LNCaP clone FGC (cell line): ENCODE measurements around the gene HAGH.

Source experiments
- DNase-seq: peaks from one replicate; pipeline ENCODE4 v3.0.0-alpha.2; 2011; ENCODE audit warnings: low read depth
- H3K4me3 ChIP-seq: 2 replicates; pipeline ENCODE4 v1.5.1; 2011; ENCODE audit warnings: mild to moderate bottlenecking, low read depth, low read length, control low read depth
- TF ChIP-seq, protein P1 (sequence below): IDR thresholded peaks from 2 replicates; pipeline ENCODE4 v1.5.1; 2012; ENCODE audit warnings: mild to moderate bottlenecking; ENCODE audit not compliant: control insufficient read depth, insufficient read depth; ENCODE audit errors: extremely low read depth

HAGH gene

DNA sequence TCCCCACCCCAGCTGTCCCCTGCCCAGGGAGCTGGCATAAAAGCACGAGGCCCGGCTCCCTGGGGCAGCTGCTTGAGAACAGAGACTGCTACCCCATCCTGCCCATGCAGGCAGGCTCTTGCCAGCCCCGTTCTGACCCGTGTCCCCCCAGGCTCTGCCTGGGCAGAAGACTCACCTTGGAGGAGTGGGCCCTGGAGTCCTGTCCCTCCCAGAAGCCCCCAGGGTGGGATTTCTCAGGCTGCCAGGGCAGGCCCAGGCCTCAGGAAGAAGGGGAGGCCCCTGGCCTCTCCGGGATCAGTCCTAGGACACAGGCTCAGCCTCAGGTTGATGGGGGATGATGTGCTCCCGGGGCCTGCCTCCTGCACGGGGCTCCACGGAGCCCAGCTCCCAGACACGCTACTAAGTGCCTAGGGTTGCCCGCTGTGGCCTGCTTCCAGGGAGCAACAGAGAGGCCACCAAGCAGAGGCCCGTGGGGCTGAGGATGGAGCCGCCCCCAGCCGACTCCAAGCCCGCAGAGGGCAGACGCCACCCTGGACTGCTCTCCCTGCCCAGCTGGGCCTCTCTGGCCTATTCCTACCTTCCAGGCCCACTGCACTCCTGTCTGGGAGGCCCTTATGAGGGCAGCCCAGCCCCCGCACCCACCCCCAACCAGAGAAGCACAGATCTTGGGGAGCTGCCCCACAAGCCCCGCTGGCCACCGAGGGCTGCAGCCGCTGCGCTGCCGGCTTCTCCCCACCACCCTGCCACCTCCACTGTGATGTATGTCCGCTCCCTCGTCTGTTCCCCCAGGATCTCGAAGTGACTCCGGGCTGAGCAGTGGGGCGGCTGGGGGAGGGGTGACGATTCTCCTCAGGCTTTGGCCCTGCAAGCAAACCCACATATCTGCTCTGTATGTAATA lies 57.0 kb downstream of the HAGH start:
- TF ChIP-seq, protein P1, sequence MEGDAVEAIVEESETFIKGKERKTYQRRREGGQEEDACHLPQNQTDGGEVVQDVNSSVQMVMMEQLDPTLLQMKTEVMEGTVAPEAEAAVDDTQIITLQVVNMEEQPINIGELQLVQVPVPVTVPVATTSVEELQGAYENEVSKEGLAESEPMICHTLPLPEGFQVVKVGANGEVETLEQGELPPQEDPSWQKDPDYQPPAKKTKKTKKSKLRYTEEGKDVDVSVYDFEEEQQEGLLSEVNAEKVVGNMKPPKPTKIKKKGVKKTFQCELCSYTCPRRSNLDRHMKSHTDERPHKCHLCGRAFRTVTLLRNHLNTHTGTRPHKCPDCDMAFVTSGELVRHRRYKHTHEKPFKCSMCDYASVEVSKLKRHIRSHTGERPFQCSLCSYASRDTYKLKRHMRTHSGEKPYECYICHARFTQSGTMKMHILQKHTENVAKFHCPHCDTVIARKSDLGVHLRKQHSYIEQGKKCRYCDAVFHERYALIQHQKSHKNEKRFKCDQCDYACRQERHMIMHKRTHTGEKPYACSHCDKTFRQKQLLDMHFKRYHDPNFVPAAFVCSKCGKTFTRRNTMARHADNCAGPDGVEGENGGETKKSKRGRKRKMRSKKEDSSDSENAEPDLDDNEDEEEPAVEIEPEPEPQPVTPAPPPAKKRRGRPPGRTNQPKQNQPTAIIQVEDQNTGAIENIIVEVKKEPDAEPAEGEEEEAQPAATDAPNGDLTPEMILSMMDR = no peak
- DNase-seq = no peak
- peak overlapping the region; percentile 94 for H3K4me3 ChIP-seq

DNA sequence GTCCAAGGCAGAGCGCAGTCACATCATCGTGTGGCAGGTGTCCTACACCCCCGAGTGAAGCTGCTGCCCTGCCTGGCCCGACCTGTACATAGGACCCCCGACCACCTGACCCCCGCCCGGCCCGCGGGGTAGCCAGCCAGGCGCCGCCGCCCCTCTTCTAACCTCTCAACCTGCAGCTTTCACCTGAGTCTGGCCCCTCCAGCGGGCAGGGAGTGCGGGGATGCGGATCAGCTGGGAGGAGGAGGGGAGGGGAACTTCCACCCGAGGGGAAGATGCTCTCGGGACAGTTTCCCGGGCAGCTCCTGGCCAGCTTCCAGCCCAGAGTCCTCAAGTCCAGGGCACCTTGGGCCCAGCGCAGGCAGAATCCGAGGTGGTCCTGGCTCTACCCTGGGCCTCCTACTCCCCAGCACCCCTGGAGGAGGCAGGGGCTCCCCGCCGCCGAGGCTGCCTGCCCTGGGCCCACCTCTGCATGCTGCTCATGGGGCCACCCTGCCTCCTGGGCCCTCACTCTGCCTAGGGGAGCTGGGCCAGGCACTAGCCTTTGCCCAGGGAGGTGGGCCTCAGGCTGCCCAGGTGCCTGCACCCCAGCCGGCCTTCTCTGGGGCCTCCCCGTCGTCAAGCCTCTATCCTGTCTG lies 57.7 kb downstream of the HAGH start:
- DNase-seq = no peak
- TF ChIP-seq, protein P1 = no peak
- H3K4me3 ChIP-seq = no peak overlapping the region

DNA sequence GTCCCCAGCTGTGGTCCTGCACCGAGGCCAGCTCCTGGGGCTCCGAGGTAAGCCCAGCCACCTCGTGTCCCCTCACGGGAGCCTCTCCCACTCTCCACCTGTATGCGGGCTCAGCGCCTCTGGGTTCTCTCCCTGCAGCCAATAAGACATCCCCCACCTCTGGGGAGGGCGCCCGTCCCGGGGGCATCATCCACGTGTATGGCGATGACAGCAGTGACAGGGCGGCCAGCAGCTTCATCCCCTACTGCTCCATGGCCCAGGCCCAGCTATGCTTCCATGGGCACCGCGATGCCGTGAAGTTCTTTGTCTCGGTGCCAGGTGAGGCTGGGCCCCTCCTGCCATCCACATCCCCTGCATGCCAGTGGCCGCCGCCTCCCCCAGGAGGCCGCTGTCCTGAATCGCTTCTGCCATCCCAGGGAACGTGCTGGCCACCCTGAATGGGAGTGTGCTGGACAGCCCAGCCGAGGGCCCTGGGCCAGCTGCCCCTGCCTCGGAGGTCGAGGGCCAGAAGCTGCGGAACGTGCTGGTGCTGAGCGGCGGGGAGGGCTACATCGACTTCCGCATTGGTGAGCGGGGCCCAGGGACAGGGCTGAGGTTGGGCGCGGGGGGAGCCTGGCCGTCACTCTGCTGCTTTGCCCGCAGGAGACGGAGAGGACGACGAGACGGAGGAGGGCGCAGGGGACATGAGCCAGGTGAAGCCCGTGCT lies 58.4 kb downstream of the HAGH start:
- TF ChIP-seq, protein P1 = no peak
- H3K4me3 ChIP-seq = no peak overlapping the region
- DNase-seq = no peak

DNA sequence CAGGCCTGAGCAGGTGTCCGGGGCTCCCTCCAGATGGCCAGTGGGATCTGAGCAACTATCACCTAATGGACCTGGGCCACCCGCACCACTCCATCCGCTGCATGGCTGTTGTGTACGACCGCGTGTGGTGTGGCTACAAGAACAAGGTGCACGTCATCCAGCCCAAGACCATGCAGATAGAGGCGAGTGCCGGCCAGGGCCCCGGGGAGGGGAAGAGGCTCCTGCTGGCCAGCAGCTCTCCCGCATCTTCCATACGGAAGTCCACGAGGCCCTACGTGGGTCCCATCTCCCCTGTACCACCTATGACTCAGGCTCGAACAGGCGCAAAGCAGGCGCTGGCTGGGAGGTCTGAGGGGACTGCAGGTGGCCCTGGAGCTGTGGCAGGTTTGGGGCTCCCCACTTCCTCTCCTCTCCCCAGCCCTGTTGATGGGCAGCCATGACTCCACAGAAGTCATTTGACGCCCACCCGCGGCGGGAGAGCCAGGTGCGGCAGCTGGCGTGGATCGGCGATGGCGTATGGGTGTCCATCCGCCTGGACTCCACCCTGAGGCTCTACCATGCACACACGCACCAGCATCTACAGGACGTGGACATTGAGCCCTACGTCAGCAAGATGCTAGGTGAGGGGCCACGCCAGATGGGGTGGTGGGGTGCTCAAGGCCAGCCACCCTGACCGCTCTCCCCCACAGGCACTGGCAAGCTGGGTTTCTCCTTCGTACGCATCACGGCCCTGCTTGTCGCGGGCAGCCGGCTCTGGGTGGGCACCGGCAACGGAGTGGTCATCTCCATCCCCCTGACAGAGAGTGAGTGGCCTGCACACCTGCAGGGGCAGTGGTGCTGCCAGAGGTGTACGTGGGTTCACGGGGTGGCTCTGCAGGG lies 59.3 kb downstream of the HAGH start:
- no peak for DNase-seq
- no peak overlapping the region for H3K4me3 ChIP-seq
- TF ChIP-seq, protein P1 = no peak

DNA sequence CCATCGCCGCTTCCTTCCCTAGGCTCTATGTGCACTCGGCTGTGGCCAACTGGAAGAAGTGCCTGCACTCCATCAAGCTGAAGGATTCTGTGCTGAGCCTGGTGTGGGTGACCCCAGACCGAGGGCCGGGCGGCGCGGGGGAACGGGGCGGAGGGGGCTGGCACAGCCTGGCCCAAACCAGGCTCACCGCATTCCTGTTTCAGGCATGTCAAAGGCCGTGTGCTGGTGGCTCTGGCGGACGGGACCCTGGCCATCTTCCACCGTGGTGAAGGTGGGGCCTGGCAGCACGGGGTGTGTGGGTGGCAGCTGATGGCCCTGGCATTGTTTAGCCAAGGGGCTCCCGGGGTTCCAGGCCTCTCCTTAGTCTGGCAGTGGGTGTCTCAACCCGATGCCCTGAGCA lies 59.9 kb downstream of the HAGH start:
- TF ChIP-seq, protein P1 = no peak
- no peak overlapping the region for H3K4me3 ChIP-seq
- DNase-seq = no peak

DNA sequence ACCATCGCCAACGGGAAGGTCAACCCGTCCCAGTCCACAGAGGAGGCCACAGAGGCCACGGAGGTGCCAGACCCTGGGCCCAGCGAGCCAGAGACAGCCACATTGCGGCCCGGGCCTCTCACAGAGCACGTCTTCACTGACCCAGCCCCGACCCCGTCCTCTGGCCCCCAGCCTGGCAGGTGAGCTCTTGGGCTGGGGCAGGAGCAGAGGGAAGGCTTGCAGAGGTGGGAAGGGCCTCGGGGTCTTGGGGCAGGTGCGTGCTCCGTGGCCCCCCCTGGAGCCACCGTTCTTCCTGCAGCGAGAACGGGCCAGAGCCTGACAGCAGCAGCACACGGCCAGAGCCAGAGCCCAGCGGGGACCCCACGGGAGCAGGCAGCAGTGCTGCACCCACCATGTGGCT lies 60.4 kb downstream of the HAGH start:
- TF ChIP-seq, protein P1 = no peak
- DNase-seq = no peak
- H3K4me3 ChIP-seq = no peak overlapping the region
